Suprapubic skin (tissue), 3 donors: ENCODE data around the gene NAALADL2.

Experiments used
- EP300 ChIP-seq: sonication (generic); formaldehyde crosslinking; IDR thresholded peaks from one replicate; pipeline ENCODE4 v1.6.1; 2017; ENCODE audit warnings: antibody characterized with exemption
- TF ChIP-seq, protein P1 (sequence below), 2 donors: fragments of 200-600 bp in 1 of 2; fragments of 450-650 bp in 1 of 2; sonication (generic) in 1 of 2; IDR thresholded peaks; one replicate each; pipeline ENCODE4 v1.5.1; 2016 to 2019; ENCODE audit warnings: antibody characterized with exemption in 2 of 2, mild to moderate bottlenecking in 1 of 2, moderate library complexity in 1 of 2

DNA sequence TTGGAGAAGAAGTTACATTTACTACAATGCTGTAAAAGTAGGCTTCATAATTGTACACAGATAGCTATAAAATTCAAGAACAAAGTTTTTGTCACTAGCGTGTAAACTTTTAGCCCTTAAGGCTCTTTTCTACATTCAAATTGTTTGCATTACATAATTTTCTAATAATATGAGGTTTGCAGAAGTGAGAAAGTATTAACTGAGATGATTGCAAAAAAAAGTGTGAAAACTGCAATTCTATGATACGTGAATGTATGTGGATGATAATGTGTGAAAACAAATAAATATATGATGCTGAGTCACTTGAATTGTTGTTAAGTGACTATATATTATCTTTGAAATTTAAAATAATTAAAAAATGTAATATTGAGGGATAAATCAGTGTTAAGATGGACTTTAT is 557.5 kb downstream of the NAALADL2 start:
- TF ChIP-seq, protein P1, sequence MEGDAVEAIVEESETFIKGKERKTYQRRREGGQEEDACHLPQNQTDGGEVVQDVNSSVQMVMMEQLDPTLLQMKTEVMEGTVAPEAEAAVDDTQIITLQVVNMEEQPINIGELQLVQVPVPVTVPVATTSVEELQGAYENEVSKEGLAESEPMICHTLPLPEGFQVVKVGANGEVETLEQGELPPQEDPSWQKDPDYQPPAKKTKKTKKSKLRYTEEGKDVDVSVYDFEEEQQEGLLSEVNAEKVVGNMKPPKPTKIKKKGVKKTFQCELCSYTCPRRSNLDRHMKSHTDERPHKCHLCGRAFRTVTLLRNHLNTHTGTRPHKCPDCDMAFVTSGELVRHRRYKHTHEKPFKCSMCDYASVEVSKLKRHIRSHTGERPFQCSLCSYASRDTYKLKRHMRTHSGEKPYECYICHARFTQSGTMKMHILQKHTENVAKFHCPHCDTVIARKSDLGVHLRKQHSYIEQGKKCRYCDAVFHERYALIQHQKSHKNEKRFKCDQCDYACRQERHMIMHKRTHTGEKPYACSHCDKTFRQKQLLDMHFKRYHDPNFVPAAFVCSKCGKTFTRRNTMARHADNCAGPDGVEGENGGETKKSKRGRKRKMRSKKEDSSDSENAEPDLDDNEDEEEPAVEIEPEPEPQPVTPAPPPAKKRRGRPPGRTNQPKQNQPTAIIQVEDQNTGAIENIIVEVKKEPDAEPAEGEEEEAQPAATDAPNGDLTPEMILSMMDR (IDR thresholded peaks at IDR 0.05): no peak
- TF ChIP-seq EP300: no peak
